Activated CD4-positive, alpha-beta memory T cell treated with anti-CD3 and anti-CD28 coated beads, Interleukin-2, amount 10 ng/mL, durations not matched to agents 7 days and 5 days (primary cell): ENCODE data around the gene SLC47A2. TPM values are rescaled to one million over a fixed set of nuclear protein-coding genes. Genes with fewer than 3 reads are reported as not detected.
"Not testable (repeated sequence)": the region's sequence is repeated elsewhere in the genome, so short reads cannot be mapped to it uniquely, and the experiment has no call there.

Source experiments
- CTCF ChIA-PET: fragments of 350-600 bp; sonication (Branson Sonifier 250); formaldehyde crosslinking; loops from one replicate; lab custom pipeline; 2021; ENCODE audit warnings: antibody characterized with exemption, inconsistent platforms; lab: Charles Lee
- POLR2A ChIA-PET: fragments of 350-600 bp; sonication (Branson Sonifier 250); formaldehyde crosslinking; loops from one replicate; lab custom pipeline; 2021; ENCODE audit warnings: antibody characterized with exemption; lab: Charles Lee
- DNase-seq: peaks from one replicate; pipeline ENCODE4 v3.0.0-alpha.2; 2020
- H3K27ac Mint-ChIP-seq: one replicate; pipeline ENCODE4 v1.8.0; 2021; ENCODE audit warnings: mild to moderate bottlenecking, mixed read lengths
- H3K27me3 Mint-ChIP-seq: one replicate; pipeline ENCODE4 v1.8.0; 2021; ENCODE audit warnings: mixed read lengths
- H3K36me3 Mint-ChIP-seq: one replicate; pipeline ENCODE4 v1.8.0; 2021; ENCODE audit warnings: low read depth, mixed read lengths
- H3K4me1 Mint-ChIP-seq: one replicate; pipeline ENCODE4 v1.8.0; 2021; ENCODE audit warnings: mixed read lengths
- H3K4me3 Mint-ChIP-seq: one replicate; pipeline ENCODE4 v1.8.0; 2021; ENCODE audit warnings: mild to moderate bottlenecking, mixed read lengths
- H3K9me3 Mint-ChIP-seq: one replicate; pipeline ENCODE4 v1.8.0; 2021; ENCODE audit warnings: mixed read lengths
- total RNA-seq, 2 experiments: library from RNA; stranded (reverse); gene quantifications; one replicate each; pipeline ENCODE4 v1.2.3, GENCODE V29; 2021

The SLC47A2 gene
- total RNA-seq, 2 experiments from 2014 or later: not detected

GRCh38 chr17:19673623-19674022 is 42.8 kb downstream of the SLC47A2 start:
- no peaks in the 10 kb centered on the region for H3K36me3 Mint-ChIP-seq
- ChIA-PET CTCF (no interaction called here), POLR2A (interaction anchor here (0.5 kb wide), 1 partner anchor 92 kb away, joined by 3 read pairs; no protein-coding TSS in a partner anchor)

DNA sequence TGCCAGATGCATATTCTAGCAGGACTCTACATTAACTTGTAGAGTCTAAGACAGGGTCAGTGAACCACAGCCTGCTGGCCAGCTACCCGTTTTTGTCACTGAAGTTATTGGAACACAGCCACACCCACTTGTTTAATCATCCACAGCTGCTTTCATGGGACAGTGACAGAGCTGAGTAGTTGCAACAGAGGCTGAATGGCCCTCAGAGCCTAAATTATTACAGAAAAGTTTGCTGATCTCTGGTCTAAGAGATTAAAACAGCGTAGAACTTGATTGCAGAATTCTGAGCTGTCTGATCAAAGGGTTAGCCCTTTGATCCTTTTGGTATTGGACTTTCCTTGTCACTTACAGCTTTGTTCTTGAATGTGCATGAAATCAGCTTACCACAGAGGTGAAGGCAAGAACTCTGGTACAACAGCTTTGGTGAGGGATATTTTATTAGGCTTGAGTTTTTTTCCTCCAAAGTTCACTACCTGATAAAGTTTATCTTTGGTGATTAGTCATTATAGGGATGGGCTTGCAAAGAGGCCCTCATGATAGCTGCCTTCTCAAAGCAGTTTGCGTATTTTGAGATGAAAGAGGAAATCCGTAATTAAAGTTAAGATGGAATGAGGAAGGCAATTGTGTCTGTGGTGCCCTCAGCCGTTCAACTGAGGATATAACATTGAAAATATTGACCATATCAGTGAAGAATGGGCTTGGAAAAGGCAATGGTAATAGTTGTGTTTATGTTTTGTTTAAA is 44.2 kb downstream of the SLC47A2 start:
- POLR2A ChIA-PET: no interaction called here
- Mint-ChIP-seq H3K36me3 (no peaks in the 10 kb centered on the region), H3K27ac (no peak overlapping the region), H3K4me3 (no peak overlapping the region), H3K9me3 (no peaks in the 10 kb centered on the region), H3K4me1 (no peaks in the 10 kb centered on the region), H3K27me3 (no peaks in the 10 kb centered on the region)
- no peak for DNase-seq
- CTCF ChIA-PET: interaction anchor here (1.8 kb wide), 1 partner anchor 24 kb away, joined by 5 read pairs; the partner anchor contains the start of gene ALDH3A2

More at GRCh38 chr17:19673623-19674022, 42.8 kb downstream of the SLC47A2 start:
- Mint-ChIP-seq H3K27ac (no peak overlapping the region), H3K9me3 (no peaks in the 10 kb centered on the region), H3K27me3 (no peaks in the 10 kb centered on the region), H3K4me1 (no peaks in the 10 kb centered on the region), H3K4me3 (no peak overlapping the region)
- DNase-seq: no peak

- H3K9me3 Mint-ChIP-seq: no peaks in the 10 kb centered on the region
- CTCF ChIA-PET: interaction anchor here (1.8 kb wide), 1 partner anchor 24 kb away, joined by 5 read pairs; the partner anchor contains the start of gene ALDH3A2
These were observed 45.0 kb downstream of the SLC47A2 start for GRCh38 chr17:19671433-19671832.

DNA sequence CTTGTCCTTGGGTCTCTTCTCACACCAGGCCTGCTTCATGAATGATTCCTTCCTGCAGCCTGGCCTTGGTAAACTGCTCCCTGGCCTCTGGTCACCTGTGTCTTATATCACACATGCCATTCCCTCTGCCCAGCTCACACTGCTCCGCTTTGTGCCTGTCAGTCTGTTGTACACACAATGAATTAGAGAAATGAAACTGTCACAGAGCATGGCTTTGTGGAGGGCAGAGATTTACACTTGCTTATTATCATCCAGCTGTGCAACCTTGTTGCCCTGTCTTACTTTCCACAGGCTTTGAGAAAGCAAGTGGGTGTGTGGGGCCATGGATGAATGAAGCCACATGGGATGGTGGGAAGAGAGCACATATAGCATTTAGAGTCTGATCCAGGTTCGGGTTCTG is 45.5 kb downstream of the SLC47A2 start:
- Mint-ChIP-seq H3K9me3 (no peaks in the 10 kb centered on the region), H3K4me3 (no peak overlapping the region), H3K4me1 (no peaks in the 10 kb centered on the region), H3K27me3 (no peaks in the 10 kb centered on the region), H3K27ac (no peak overlapping the region), H3K36me3 (no peaks in the 10 kb centered on the region)
- CTCF ChIA-PET: interaction anchor here (1.8 kb wide), 1 partner anchor 23 kb away, joined by 5 read pairs; the partner anchor contains the start of gene ALDH3A2
- POLR2A ChIA-PET: no interaction called here
- DNase-seq: no peak

More at GRCh38 chr17:19671433-19671832, 45.0 kb downstream of the SLC47A2 start:
- H3K27ac Mint-ChIP-seq: no peak overlapping the region
- POLR2A ChIA-PET: no interaction called here
- H3K4me3 Mint-ChIP-seq: no peak overlapping the region
- no peak for DNase-seq
- no peaks in the 10 kb centered on the region for H3K27me3 Mint-ChIP-seq
- no peaks in the 10 kb centered on the region for H3K36me3 Mint-ChIP-seq
- no peaks in the 10 kb centered on the region for H3K4me1 Mint-ChIP-seq

GRCh38 chr17:19669680-19670079 is 46.7 kb downstream of the SLC47A2 start:
- CTCF ChIA-PET, H3K27ac Mint-ChIP-seq, H3K9me3 Mint-ChIP-seq, POLR2A ChIA-PET, H3K36me3 Mint-ChIP-seq, H3K4me1 Mint-ChIP-seq, DNase-seq, H3K27me3 Mint-ChIP-seq, H3K4me3 Mint-ChIP-seq: not testable (repeated sequence)

GRCh38 chr17:19664821-19665181 is 51.6 kb downstream of the SLC47A2 start:
- Mint-ChIP-seq H3K9me3 (no peaks in the 10 kb centered on the region), H3K27me3 (no peaks in the 10 kb centered on the region), H3K4me3 (no peak overlapping the region), H3K27ac (no peak overlapping the region), H3K4me1 (no peaks in the 10 kb centered on the region), H3K36me3 (no peaks in the 10 kb centered on the region)
- ChIA-PET POLR2A (no interaction called here), CTCF (no interaction called here)
- DNase-seq: no peak

DNA sequence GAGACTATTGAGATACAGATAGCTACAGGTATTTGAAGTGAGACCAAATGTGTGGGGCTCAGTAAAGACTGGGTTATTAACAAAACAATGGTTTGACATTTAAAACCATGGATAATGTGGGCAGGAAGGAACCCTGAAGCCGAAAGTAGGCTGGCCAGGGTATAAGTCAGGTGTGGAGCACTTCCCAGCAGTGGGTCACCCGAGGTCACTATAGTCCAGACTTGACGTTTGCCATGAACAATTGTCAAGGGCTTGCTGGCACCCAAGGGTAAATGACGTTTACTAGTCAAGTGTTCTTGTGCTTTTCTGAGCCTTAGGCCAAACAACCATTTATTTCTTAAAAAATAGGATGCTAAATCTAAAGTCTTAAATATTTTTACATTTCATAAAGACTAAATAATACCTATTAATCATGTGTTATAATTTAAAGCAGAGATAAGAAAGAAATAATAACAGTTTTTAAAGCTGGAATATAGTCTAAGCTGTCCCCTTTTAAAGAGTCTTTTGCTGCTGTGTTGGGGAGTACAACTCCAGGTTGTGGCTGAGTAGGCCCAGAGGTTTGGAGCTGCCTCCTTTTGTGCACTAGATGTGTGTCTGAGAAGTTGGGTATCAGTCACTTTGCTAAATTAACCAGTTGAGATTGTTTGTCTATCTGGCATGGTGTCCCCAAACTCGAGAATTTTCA is 52.1 kb downstream of the SLC47A2 start:
- H3K27ac Mint-ChIP-seq: no peak overlapping the region
- CTCF ChIA-PET: no interaction called here
- no peaks in the 10 kb centered on the region for H3K36me3 Mint-ChIP-seq
- H3K4me1 Mint-ChIP-seq: no peaks in the 10 kb centered on the region
- no peak overlapping the region for H3K4me3 Mint-ChIP-seq
- H3K27me3 Mint-ChIP-seq: no peaks in the 10 kb centered on the region
- no peak for DNase-seq
- H3K9me3 Mint-ChIP-seq: no peaks in the 10 kb centered on the region
- POLR2A ChIA-PET: no interaction called here

- H3K27me3 Mint-ChIP-seq: no peaks in the 10 kb centered on the region
- no peak overlapping the region for H3K4me3 Mint-ChIP-seq
- no peak overlapping the region for H3K27ac Mint-ChIP-seq
- DNase-seq: no peak
- H3K4me1 Mint-ChIP-seq: no peaks in the 10 kb centered on the region
- no peaks in the 10 kb centered on the region for H3K36me3 Mint-ChIP-seq
- H3K9me3 Mint-ChIP-seq: no peaks in the 10 kb centered on the region
- ChIA-PET CTCF (no interaction called here), POLR2A (interaction anchor here (1.0 kb wide), 1 partner anchor 15 kb away, joined by 3 read pairs; the partner anchor contains the start of gene ALDH3A2)
These were observed 53.3 kb downstream of the SLC47A2 start for GRCh38 chr17:19663097-19663496.

GRCh38 chr17:19661121-19661520 is 55.3 kb downstream of the SLC47A2 start:
- peaks cover 2% of the 10 kb centered on the region for H3K36me3 Mint-ChIP-seq
- no peaks in the 10 kb centered on the region for H3K4me1 Mint-ChIP-seq
- no peak overlapping the region for H3K4me3 Mint-ChIP-seq
- no peaks in the 10 kb centered on the region for H3K9me3 Mint-ChIP-seq
- no peaks in the 10 kb centered on the region for H3K27me3 Mint-ChIP-seq
- ChIA-PET CTCF (interaction anchor here (0.7 to 1.1 kb wide), 2 partner anchors 16 to 84 kb away, joined by 3 to 4 read pairs; no protein-coding TSS in a partner anchor), POLR2A (no interaction called here)
- no peak for DNase-seq
- H3K27ac Mint-ChIP-seq: no peak overlapping the region

GRCh38 chr17:19660219-19660870 is 56.0 kb downstream of the SLC47A2 start:
- ChIA-PET POLR2A (no interaction called here), CTCF (interaction anchor here (1.1 kb wide), 1 partner anchor 15 kb away, joined by 3 read pairs; no protein-coding TSS in a partner anchor)
- no peaks in the 10 kb centered on the region for H3K9me3 Mint-ChIP-seq

GRCh38 chr17:19659366-19660177 is 56.8 kb downstream of the SLC47A2 start:
- CTCF ChIA-PET: interaction anchor here (0.9 kb wide), 1 partner anchor 108 kb away, joined by 3 read pairs; no protein-coding TSS in a partner anchor
- Mint-ChIP-seq H3K36me3 (peaks cover 8% of the 10 kb centered on the region), H3K9me3 (no peaks in the 10 kb centered on the region), H3K27ac (no peak overlapping the region), H3K4me1 (no peaks in the 10 kb centered on the region), H3K4me3 (no peak overlapping the region), H3K27me3 (no peaks in the 10 kb centered on the region)
- POLR2A ChIA-PET: interaction anchor here (1.0 kb wide), 1 partner anchor 11 kb away, joined by 4 read pairs; the partner anchor contains the start of gene ALDH3A2
- DNase-seq: no peak

More at GRCh38 chr17:19660219-19660870, 56.0 kb downstream of the SLC47A2 start:
- Mint-ChIP-seq H3K36me3 (peaks cover 6% of the 10 kb centered on the region), H3K27me3 (no peaks in the 10 kb centered on the region), H3K4me3 (no peak overlapping the region), H3K4me1 (no peaks in the 10 kb centered on the region), H3K27ac (no peak overlapping the region)
- no peak for DNase-seq
